Uterus (tissue), 4 donors: ENCODE measurements around the gene ESRRG. TPM values are rescaled to one million over a fixed set of nuclear protein-coding genes. Genes with fewer than 3 reads are reported as not detected.

Source experiments
- DNase-seq, 2 donors: peaks; one replicate each; pipeline ENCODE4 v3.0.0-alpha.2; 2019 to 2020
- H3K27ac ChIP-seq, 2 donors: fragments of 200-600 bp; sonication (generic); 1 replicate in 1 of 2; 2 replicates in 1 of 2; pipeline ENCODE4 v1.5.1; 2016 to 2018
- H3K27me3 ChIP-seq, 2 donors: fragments of 200-600 bp; sonication (generic); one replicate each; pipeline ENCODE4 v1.5.1; 2018 to 2019; ENCODE audit warnings: control low read depth in 1 of 2
- H3K36me3 ChIP-seq, 2 donors: fragments of 200-600 bp; sonication (generic); one replicate each; pipeline ENCODE4 v1.5.1; 2019; ENCODE audit warnings: control low read depth in 1 of 2
- H3K4me1 ChIP-seq, 2 donors: fragments of 200-600 bp; sonication (generic); one replicate each; pipeline ENCODE4 v1.5.1; 2018 to 2019; ENCODE audit warnings: control low read depth in 1 of 2
- H3K4me3 ChIP-seq, 2 donors: fragments of 200-600 bp; sonication (generic); 1 replicate in 1 of 2; 2 replicates in 1 of 2; pipeline ENCODE4 v1.5.1; 2018 to 2019; ENCODE audit warnings: mild to moderate bottlenecking in 1 of 2
- H3K9me3 ChIP-seq, 2 donors: fragments of 200-600 bp; sonication (generic); one replicate each; pipeline ENCODE4 v1.5.1; 2019; ENCODE audit warnings: control low read depth in 1 of 2
- POLR2A ChIP-seq, 2 donors: fragments of 450-650 bp; IDR thresholded peaks; one replicate each; pipeline ENCODE4 v1.6.1; 2016; ENCODE audit warnings: antibody characterized with exemption in 2 of 2, mild to moderate bottlenecking in 1 of 2, moderate library complexity in 1 of 2
- intact Hi-C: fragments of 100-400 bp; cut with DNase I; formaldehyde crosslinking; loops from one replicate; pipeline ENCODE4 v1.15.1; 2023; ENCODE audit warnings: low total_unique reads
- total RNA-seq, 4 donors: library from RNA; depleted of rRNA in 3 of 4; stranded (reverse); fragments of >200 nt in 3 of 4; gene quantifications; one replicate each; pipeline versions ENCODE4 v1.1.0 to v1.2.4, GENCODE V29; 2014 to 2023
- TF ChIP-seq, protein P1 (sequence below), 4 experiments: fragments of 200-600 bp in 2 of 4; fragments of 450-650 bp in 2 of 4; sonication (generic) in 2 of 4; IDR thresholded peaks; one replicate each; pipeline ENCODE4 v1.5.1; 2016 to 2019; ENCODE audit warnings: antibody characterized with exemption in 4 of 4, mild to moderate bottlenecking in 2 of 4, moderate library complexity in 1 of 4
- donor health status: DM: yes; HTN: yes; CAD: no.

The ESRRG gene
- total RNA-seq, 4 donors from 2014 or later: 0.21 to 14.6 (median 0.29) TPM; not detected in 1

DNA sequence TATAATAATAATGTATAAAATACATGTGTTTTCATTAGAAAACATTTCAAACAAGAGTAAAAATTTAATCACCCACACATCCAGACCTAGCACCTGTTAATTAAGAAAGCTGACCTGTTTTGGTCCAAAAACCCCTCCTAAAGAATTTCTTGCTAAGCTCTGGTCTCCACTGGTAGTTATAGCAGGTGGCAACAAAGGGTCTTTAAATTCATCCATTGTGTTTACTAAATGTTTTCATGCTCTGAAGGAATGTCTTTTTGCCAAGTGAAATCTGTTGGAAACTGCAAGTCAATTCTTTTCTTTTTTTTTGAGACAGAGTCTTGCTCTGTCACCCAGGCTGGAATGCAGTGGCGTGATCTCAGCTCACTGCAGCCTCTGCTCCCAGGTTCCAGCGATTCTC, 141.1 kb downstream of the ESRRG start:
- no peak overlapping the region for H3K4me3 ChIP-seq
- DNase-seq: no peak

DNA sequence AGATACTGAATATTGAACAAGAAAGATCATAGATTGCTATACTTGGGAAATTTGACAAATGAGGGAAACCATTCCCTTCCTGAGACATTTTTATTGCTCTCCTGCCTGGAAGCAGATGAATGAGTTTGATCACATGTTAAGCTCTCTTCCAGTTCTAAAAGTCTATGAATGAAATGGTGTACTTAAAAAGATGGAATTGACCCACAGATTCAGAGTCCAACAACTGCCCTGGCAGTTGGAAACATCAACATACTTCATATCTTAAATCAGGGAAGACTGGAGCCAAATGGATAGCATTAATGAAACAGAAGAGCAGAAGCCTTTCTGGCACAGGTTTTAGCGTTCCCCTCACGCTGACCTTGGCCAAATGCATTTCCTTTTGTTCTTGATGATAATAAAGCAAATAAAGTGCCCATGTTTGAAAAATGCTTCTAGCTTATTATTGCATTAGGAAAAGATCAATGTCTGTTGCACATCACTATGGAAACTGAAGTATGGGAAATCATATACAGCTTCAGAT, 142.6 kb downstream of the ESRRG start:
- H3K4me1 ChIP-seq: no peaks in the 10 kb centered on the region
- DNase-seq: no peak
- H3K27ac ChIP-seq: no peak overlapping the region
- TF ChIP-seq, protein P1, sequence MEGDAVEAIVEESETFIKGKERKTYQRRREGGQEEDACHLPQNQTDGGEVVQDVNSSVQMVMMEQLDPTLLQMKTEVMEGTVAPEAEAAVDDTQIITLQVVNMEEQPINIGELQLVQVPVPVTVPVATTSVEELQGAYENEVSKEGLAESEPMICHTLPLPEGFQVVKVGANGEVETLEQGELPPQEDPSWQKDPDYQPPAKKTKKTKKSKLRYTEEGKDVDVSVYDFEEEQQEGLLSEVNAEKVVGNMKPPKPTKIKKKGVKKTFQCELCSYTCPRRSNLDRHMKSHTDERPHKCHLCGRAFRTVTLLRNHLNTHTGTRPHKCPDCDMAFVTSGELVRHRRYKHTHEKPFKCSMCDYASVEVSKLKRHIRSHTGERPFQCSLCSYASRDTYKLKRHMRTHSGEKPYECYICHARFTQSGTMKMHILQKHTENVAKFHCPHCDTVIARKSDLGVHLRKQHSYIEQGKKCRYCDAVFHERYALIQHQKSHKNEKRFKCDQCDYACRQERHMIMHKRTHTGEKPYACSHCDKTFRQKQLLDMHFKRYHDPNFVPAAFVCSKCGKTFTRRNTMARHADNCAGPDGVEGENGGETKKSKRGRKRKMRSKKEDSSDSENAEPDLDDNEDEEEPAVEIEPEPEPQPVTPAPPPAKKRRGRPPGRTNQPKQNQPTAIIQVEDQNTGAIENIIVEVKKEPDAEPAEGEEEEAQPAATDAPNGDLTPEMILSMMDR (IDR thresholded peaks at IDR 0.05): no peak
- no peak for TF ChIP-seq POLR2A (IDR thresholded peaks at IDR 0.05)
- no peak overlapping the region for H3K4me3 ChIP-seq
- H3K9me3 ChIP-seq: no peaks in the 10 kb centered on the region
- H3K27me3 ChIP-seq: no peaks in the 10 kb centered on the region
- no peaks in the 10 kb centered on the region for H3K36me3 ChIP-seq
- intact Hi-C loops: no loop called here

More for the DNA sequence above, 141.1 kb downstream of the ESRRG start:
- TF ChIP-seq, protein P1 (IDR thresholded peaks at IDR 0.05): no peak
- no peak for TF ChIP-seq POLR2A (IDR thresholded peaks at IDR 0.05)
- Histone ChIP-seq H3K27ac (no peak overlapping the region), H3K27me3 (no peaks in the 10 kb centered on the region), H3K36me3 (no peaks in the 10 kb centered on the region), H3K4me1 (no peaks in the 10 kb centered on the region), H3K9me3 (no peaks in the 10 kb centered on the region)
- intact Hi-C loops: no loop called here

DNA sequence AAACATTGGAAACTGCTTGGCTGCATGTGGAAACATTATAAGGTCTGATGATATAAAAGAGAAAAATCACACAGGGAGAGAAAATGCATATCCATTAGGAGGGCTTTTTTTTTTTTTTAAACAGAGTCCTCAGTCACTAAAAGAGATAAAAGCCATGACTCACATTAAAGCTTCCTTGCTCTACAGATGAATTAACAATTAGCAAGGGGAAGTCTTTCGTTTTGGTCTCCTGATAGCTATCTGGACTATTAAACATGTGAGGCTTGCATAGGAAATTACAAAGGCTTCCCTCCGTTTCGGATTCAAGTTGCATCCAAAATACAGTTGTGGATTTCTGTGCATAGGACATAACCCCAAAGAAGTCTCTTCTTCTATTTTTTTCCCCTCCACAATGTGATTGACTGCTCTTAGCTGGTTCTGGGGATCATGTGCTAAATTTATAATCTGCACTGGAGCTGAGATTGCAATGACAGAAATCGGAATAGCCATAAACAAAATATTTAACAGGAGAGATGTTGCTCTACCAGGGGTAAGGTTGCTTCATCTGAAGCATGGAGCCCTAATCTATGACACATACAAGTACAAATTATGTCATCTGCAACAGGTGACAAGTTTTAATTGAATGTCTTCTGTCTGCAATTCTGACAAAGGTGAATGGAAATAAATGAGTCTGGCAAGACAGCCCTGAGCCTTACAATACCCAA, 146.8 kb downstream of the ESRRG start:
- Histone ChIP-seq H3K4me3 (no peak overlapping the region), H3K36me3 (no peaks in the 10 kb centered on the region), H3K4me1 (no peaks in the 10 kb centered on the region), H3K27me3 (no peaks in the 10 kb centered on the region), H3K27ac (no peak overlapping the region), H3K9me3 (no peaks in the 10 kb centered on the region)
- no peak for DNase-seq
- TF ChIP-seq, protein P1 (IDR thresholded peaks at IDR 0.05): no peak
- no peak for TF ChIP-seq POLR2A (IDR thresholded peaks at IDR 0.05)
- intact Hi-C loops: no loop called here

DNA sequence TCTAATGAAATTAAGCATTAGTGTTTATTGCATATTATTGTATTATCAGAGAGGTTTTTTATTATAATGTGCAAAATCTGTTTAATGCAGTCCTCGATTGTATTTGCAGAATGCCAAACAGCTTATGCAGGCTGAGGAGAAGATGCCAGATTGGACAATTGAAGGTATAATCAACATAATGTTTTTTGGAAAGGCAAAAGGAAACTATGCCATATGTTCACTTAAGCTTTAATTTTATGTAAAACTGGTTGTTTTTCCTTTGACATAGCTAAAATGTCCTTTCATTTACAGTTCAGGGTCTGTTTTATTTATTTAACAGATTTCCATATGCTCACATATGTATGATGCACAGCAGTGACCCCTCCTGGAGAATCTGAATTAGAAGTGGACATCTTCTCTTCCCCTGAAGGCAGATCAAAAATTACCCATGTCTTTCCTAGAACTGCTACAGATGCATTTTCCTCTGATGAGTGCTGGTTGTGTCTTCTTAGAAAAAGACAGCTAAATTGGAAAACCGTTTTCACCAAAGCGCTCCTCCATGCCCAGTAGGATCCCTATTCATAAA, 156.5 kb downstream of the ESRRG start:
- no peak overlapping the region for H3K4me3 ChIP-seq
- intact Hi-C loops: no loop called here
- no peak for TF ChIP-seq POLR2A (IDR thresholded peaks at IDR 0.05)
- TF ChIP-seq, protein P1 (IDR thresholded peaks at IDR 0.05): no peak
- no peak overlapping the region for H3K27ac ChIP-seq
- H3K36me3 ChIP-seq: no peaks in the 10 kb centered on the region
- H3K9me3 ChIP-seq: no peaks in the 10 kb centered on the region
- DNase-seq: no peak
- no peaks in the 10 kb centered on the region for H3K4me1 ChIP-seq
- peaks cover 0 to 2% of the 10 kb centered on the region in 2 donors for H3K27me3 ChIP-seq

DNA sequence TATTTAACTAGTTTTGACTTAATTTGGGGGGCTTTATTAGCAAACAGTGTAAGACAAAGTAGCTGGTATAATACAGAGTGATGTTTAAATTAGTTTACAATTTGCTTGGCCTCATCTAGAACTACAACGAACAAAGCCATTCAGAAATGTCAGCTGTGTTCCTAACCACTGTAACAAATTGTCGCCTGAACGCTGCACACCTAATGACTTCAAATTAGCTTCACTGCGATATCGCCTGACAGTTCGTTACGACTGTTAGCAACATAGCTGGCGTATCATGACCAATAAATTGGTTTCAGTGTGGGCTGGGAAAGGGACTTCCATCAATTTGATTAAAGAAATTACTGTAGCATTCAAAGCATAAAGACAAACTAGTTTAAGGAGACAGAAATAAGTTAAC, 160.1 kb downstream of the ESRRG start:
- Histone ChIP-seq H3K36me3 (no peaks in the 10 kb centered on the region), H3K9me3 (no peaks in the 10 kb centered on the region), H3K27me3 (peaks cover 0 to 2% of the 10 kb centered on the region in 2 donors), H3K4me1 (no peaks in the 10 kb centered on the region), H3K4me3 (no peak overlapping the region), H3K27ac (no peak overlapping the region)
- DNase-seq: no peak
- TF ChIP-seq POLR2A (IDR thresholded peaks at IDR 0.05): no peak
- TF ChIP-seq, protein P1 (IDR thresholded peaks at IDR 0.05): no peak
- intact Hi-C loops: no loop called here
